Endodermal cell (in vitro differentiated cells): Measurements from ENCODE around the gene MED12. TPM values are rescaled to one million over a fixed set of nuclear protein-coding genes. Genes with fewer than 3 reads are reported as not detected.
A peak's percentile ranks its signal among the peaks of the same experiment; 100 is the strongest.

ENCODE experiments used
- DNase-seq: peaks from one replicate; pipeline ENCODE4 v3.0.0-alpha.2; 2017
- H3K27ac ChIP-seq: 2 replicates; pipeline ENCODE4 v1.5.1; 2013; ENCODE audit warnings: mild to moderate bottlenecking, low read depth, low read length, moderate library complexity
- H3K27me3 ChIP-seq: 2 replicates; pipeline ENCODE4 v1.6.1; 2013; ENCODE audit warnings: mild to moderate bottlenecking, low read length, moderate library complexity; ENCODE audit not compliant: insufficient read depth, control insufficient read depth, poor library complexity, severe bottlenecking
- H3K36me3 ChIP-seq: 2 replicates; pipeline ENCODE4 v1.7.0; 2013; ENCODE audit warnings: mild to moderate bottlenecking, low read length, moderate library complexity; ENCODE audit not compliant: control insufficient read depth, insufficient read depth
- H3K4me1 ChIP-seq: one replicate; pipeline ENCODE4 v1.7.0; 2013; ENCODE audit warnings: low read length; ENCODE audit not compliant: control insufficient read depth, insufficient read depth
- H3K4me3 ChIP-seq: 2 replicates; pipeline ENCODE4 v1.5.1; 2013; ENCODE audit warnings: mild to moderate bottlenecking, low read length, moderate library complexity
- H3K9ac ChIP-seq: 2 replicates; pipeline ENCODE4 v1.6.1; 2013; ENCODE audit warnings: mild to moderate bottlenecking, low read length, moderate library complexity; ENCODE audit not compliant: poor library complexity, severe bottlenecking; ENCODE audit errors: extremely low read depth
- H3K9me3 ChIP-seq: 2 replicates; pipeline ENCODE4 v1.6.1; 2013; ENCODE audit warnings: mild to moderate bottlenecking, low read length, moderate library complexity; ENCODE audit not compliant: control insufficient read depth
- H3K27ac Mint-ChIP-seq: 2 replicates; pipeline ENCODE4 v1.8.0; 2020; ENCODE audit warnings: mixed read lengths
- H3K27me3 Mint-ChIP-seq: 2 replicates; pipeline ENCODE4 v1.8.0; 2021; ENCODE audit warnings: mild to moderate bottlenecking, mixed read lengths; ENCODE audit not compliant: insufficient read depth
- H3K36me3 Mint-ChIP-seq: 2 replicates; pipeline ENCODE4 v1.8.0; 2020; ENCODE audit warnings: low read depth, mixed read lengths
- H3K4me1 Mint-ChIP-seq: 2 replicates; pipeline ENCODE4 v1.8.0; 2020; ENCODE audit warnings: mixed read lengths
- H3K4me3 Mint-ChIP-seq: 2 replicates; pipeline ENCODE4 v1.8.0; 2020; ENCODE audit warnings: mild to moderate bottlenecking, moderate library complexity, mixed read lengths
- H3K9me3 Mint-ChIP-seq: 2 replicates; pipeline ENCODE4 v1.8.0; 2020; ENCODE audit warnings: mild to moderate bottlenecking, mixed read lengths
- WGBS, 2 experiments: methylation state at CpG; one replicate each; pipeline versions ENCODE4 v1.1.5 to v1.1.7; 2013; ENCODE audit warnings: missing lambda C conversion rate in 2 of 2, mixed read lengths in 1 of 2; ENCODE audit not compliant: insufficient coverage in 1 of 2, insufficient read length in 1 of 2; 5-methylcytosine and 5-hydroxymethylcytosine counted together
- long read RNA-seq, 4 experiments: library from polyadenylated mRNA in 2 of 4; library from RNA in 1 of 4; library from capped mRNA in 1 of 4; stranded (forward) in 3 of 4; unstranded in 1 of 4; transcript quantifications; one replicate each; pipeline ENCODE4 v2.0.0, GENCODE V29; 2020 to 2021; ENCODE audit warnings: inconsistent platforms in 1 of 4
- polyA plus RNA-seq, 2 experiments: library from polyadenylated mRNA; stranded (reverse); fragments of 50-300 nt; gene quantifications; one replicate each; pipeline ENCODE4 v1.2.3, GENCODE V29; 2013
- total RNA-seq, 2 donors: library from RNA; stranded (reverse); fragmentation: NEBNext Ultra II Directional in 1 of 2; extraction: Animal tissue kit (Norgen Biotek cat#: 25700) in 1 of 2; gene quantifications; 2 replicates in 1 of 2; 3 replicates in 1 of 2; pipeline ENCODE4 v1.2.1, GENCODE V29; 2021
- TF ChIP-seq, protein P1 (sequence below): fragments of 200-600 bp; sonication (generic); conservative IDR thresholded peaks from 2 replicates; pipeline ENCODE4 v1.5.0; 2021; ENCODE audit warnings: antibody characterized with exemption, mild to moderate bottlenecking

Gene MED12
- 10 to 100 TPM; 57.8 to 60.8 TPM for total RNA-seq
- polyA plus RNA-seq (2013, experiment 1 of 2): 43.8 TPM
- 35.5 TPM for polyA plus RNA-seq (2013, experiment 2 of 2)
- long read RNA-seq, experiment 1, partial matches to known transcripts: 2 of 6 reads
- long read RNA-seq, experiment 1, other reads (novel, unspliced or antisense): 4 of 6 reads
- long read RNA-seq, experiment 2, full-length matches to known transcripts: 11 of 49 reads
- long read RNA-seq, experiment 2, partial matches to known transcripts: 23 of 49 reads
- long read RNA-seq, experiment 2, other reads (novel, unspliced or antisense): 15 of 49 reads
- long read RNA-seq, experiment 3, full-length matches to known transcripts: 1 of 7 reads
- long read RNA-seq, experiment 3, partial matches to known transcripts: 3 of 7 reads
- long read RNA-seq, experiment 3, other reads (novel, unspliced or antisense): 3 of 7 reads
- long read RNA-seq, experiment 4, partial matches to known transcripts: 1 of 1 reads
- long read RNA-seq, experiment 4, other reads (novel, unspliced or antisense): 0 of 1 reads

DNA sequence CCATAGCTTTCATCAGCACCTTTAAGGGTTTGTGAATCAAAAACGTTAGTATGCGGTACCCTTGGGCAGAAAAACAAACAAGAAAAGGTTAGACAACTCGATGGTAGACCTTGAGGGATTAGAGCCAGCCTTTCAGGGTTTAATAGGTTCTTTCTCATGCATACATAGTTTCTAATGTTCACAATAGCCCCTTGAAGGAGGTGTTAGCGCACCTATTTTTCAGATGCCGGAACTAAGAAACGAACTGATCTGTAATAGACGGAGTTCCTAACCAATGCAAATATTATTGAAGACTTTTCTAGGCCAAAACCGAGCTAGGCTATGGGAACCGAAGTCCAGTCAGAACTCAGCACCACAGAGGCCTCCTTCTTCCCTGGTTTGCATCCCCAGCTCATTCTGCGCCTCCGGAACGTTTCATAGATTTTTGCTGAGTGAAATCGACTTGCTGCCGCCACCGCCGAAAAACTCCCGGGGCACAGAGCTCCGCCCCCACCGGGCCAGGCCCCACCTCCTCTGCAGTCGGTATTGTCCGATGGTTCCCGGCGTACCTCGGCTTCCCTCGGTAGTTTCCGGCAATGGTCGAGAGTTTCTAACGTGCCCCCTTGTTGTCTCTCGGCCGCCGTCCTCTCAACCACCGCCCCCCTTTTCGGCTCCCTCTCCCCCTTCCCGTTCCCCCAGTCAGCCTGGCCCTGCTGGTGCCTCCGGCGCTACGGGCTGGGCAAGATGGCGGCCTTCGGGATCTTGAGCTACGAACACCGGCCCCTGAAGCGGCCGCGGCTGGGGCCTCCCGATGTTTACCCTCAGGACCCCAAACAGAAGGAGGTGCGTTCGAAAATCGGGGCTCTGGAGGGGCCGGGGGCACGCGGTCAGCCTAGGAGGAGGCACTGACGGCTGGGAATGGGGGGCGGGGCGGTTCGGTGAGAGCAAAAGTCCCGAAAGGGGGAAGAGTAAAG is at the start of gene MED12:
MED12 (plus strand) TSS at position 565 of the 953 bp plus-strand sequence; CDS start at position 724, 159 bp downstream.
- WGBS, 2 experiments: 0 to 1% methylated on average over 5 to 51 of the region's 56 CpGs

DNA sequence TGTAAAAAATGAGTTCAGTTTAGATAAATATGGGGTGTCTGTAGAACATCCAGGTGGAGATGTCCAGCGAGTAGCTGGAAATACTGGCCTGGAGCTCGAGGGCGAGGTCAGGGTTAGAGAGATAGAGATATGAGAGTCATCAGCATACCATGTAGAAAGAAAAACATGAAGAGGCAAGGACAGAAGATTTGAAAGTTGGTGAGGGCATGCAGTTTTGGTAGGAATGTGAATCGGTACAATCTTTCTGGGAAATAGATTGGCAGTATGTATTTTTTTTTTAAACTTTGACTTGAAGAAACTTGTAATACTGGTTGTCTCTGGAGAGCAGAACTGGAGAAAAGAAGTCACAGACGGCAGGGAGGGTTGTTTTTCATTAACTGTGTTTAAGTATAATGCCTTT is 47.9 kb upstream of the MED12 start:
- DNase-seq: no peak
- no peaks in the 10 kb centered on the region for H3K36me3 ChIP-seq
- no peak overlapping the region for H3K4me3 ChIP-seq
- TF ChIP-seq, protein P1, sequence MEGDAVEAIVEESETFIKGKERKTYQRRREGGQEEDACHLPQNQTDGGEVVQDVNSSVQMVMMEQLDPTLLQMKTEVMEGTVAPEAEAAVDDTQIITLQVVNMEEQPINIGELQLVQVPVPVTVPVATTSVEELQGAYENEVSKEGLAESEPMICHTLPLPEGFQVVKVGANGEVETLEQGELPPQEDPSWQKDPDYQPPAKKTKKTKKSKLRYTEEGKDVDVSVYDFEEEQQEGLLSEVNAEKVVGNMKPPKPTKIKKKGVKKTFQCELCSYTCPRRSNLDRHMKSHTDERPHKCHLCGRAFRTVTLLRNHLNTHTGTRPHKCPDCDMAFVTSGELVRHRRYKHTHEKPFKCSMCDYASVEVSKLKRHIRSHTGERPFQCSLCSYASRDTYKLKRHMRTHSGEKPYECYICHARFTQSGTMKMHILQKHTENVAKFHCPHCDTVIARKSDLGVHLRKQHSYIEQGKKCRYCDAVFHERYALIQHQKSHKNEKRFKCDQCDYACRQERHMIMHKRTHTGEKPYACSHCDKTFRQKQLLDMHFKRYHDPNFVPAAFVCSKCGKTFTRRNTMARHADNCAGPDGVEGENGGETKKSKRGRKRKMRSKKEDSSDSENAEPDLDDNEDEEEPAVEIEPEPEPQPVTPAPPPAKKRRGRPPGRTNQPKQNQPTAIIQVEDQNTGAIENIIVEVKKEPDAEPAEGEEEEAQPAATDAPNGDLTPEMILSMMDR: no peak
- H3K4me1 ChIP-seq: no peaks in the 10 kb centered on the region
- no peaks in the 10 kb centered on the region for H3K9me3 ChIP-seq
- Mint-ChIP-seq H3K27ac (no peak overlapping the region), H3K4me3 (no peak overlapping the region), H3K27me3 (peaks cover 6% of the 10 kb centered on the region), H3K36me3 (no peaks in the 10 kb centered on the region), H3K4me1 (no peaks in the 10 kb centered on the region), H3K9me3 (peaks cover 33% of the 10 kb centered on the region)
- 92 to 100% methylated on average over 2 to 4 of the region's 5 CpGs for WGBS, 2 experiments
- no peak overlapping the region for H3K9ac ChIP-seq
- no peak overlapping the region for H3K27ac ChIP-seq
- H3K27me3 ChIP-seq: no peaks in the 10 kb centered on the region

More for the DNA sequence above, at the start of gene MED12:
- Mint-ChIP-seq H3K4me3 (peak within 1 kb of the TSS; percentile 71), H3K36me3 (peaks cover 23% of the 10 kb centered on the region), H3K9me3 (peaks cover 53% of the 10 kb centered on the region), H3K4me1 (no peaks in the 10 kb centered on the region), H3K27me3 (peaks cover 15% of the 10 kb centered on the region), H3K27ac (peak within 1 kb of the TSS; percentile 58)
- TF ChIP-seq, protein P1: no peak
- Histone ChIP-seq H3K36me3 (peaks cover 29% of the 10 kb centered on the region), H3K4me1 (no peaks in the 10 kb centered on the region), H3K27me3 (no peaks in the 10 kb centered on the region), H3K9me3 (no peaks in the 10 kb centered on the region), H3K27ac (peak within 1 kb of the TSS; percentile 70), H3K9ac (peak within 1 kb of the TSS; percentile 73), H3K4me3 (peak within 1 kb of the TSS; percentile 84)
- peak; percentile 91 for DNase-seq
